ENCODE results near the gene KIF1B.
A peak's percentile ranks its signal among the peaks of the same experiment; 100 is the strongest.

KIF1B gene, protein sequence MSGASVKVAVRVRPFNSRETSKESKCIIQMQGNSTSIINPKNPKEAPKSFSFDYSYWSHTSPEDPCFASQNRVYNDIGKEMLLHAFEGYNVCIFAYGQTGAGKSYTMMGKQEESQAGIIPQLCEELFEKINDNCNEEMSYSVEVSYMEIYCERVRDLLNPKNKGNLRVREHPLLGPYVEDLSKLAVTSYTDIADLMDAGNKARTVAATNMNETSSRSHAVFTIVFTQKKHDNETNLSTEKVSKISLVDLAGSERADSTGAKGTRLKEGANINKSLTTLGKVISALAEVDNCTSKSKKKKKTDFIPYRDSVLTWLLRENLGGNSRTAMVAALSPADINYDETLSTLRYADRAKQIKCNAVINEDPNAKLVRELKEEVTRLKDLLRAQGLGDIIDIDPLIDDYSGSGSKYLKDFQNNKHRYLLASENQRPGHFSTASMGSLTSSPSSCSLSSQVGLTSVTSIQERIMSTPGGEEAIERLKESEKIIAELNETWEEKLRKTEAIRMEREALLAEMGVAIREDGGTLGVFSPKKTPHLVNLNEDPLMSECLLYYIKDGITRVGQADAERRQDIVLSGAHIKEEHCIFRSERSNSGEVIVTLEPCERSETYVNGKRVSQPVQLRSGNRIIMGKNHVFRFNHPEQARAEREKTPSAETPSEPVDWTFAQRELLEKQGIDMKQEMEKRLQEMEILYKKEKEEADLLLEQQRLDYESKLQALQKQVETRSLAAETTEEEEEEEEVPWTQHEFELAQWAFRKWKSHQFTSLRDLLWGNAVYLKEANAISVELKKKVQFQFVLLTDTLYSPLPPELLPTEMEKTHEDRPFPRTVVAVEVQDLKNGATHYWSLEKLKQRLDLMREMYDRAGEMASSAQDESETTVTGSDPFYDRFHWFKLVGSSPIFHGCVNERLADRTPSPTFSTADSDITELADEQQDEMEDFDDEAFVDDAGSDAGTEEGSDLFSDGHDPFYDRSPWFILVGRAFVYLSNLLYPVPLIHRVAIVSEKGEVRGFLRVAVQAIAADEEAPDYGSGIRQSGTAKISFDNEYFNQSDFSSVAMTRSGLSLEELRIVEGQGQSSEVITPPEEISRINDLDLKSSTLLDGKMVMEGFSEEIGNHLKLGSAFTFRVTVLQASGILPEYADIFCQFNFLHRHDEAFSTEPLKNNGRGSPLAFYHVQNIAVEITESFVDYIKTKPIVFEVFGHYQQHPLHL (N-terminal part only)

DNA sequence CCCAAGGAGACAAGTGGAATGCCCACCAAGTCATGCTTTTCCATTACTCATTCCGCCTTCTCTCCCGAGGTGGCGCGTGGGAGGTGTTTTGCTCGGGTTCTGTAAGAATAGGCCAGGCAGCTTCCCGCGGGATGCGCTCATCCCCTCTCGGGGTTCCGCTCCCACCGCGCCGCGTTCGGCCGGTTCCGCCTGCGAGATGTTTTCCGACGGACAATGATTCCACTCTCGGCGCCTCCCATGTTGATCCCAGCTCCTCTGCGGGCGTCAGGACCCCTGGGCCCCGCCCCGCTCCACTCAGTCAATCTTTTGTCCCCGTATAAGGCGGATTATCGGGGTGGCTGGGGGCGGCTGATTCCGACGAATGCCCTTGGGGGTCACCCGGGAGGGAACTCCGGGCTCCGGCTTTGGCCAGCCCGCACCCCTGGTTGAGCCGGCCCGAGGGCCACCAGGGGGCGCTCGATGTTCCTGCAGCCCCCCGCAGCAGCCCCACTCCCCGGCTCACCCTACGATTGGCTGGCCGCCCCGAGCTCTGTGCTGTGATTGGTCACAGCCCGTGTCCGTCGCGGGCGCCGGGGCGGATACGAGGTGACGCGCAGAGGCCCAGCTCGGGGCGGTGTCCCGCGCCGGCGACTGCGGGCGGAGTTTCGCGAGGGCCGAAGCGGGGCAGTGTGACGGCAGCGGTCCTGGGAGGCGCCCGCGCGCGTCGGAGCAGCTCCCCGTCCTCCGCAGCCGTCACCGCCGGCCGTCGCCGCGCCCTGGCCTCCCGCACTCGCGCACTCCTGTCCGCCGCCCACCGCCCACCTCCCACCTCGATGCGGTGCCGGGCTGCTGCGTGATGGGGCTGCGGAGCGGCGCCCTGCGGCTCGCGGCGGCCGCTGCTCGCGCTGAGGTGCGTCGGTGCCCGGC, at the start of gene KIF1B:
TSS of gene KIF1B (plus strand) at position 666 of the 906 bp plus-strand sequence. CDS start 21,759 bp downstream, outside the sequence.
- peak within 1 kb of the TSS; percentile 67 for H3K4me3 ChIP-seq (ENCODE audit: low read depth, low read length, poor library complexity, severe bottlenecking)
- H3K27ac ChIP-seq (ENCODE audit: low read depth, low read length, poor library complexity, severe bottlenecking): no peak within 1 kb of the TSS

DNA sequence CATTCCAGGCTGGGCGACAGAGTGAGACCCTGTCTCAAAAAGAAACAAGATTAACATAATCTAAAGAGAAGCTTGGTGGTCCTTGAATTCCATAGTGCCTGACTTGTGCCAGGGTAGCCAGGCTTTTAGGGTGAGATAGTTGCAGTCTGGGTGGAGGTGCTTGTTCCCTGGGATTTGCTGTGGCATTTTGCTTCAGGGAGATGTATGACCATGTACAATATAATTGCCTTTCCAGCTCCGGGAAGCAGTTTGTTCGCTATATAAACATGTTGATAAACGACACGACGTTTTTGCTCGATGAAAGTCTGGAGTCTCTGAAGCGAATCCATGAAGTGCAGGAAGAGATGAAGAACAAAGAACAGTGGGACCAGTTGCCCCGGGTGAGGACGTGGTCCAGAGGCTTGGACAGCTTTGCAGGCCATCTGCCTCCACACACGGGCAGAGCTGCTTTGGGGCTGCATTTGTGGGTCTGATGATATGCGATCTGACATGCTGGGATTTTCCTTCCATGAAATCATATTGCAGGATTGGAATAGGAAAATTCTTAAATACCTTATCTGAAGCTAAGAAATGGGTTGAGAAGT, 49.4 kb upstream of the KIF1B start:
- Histone ChIP-seq H3K4me3 (ENCODE audit: low read depth, low read length, poor library complexity, severe bottlenecking) (no peak overlapping the region), H3K36me3 (ENCODE audit: insufficient read depth, low read length) (peaks cover 32% of the 10 kb centered on the region; the same call in 1 of the 2 replicates)
- TF ChIP-seq, protein P1, sequence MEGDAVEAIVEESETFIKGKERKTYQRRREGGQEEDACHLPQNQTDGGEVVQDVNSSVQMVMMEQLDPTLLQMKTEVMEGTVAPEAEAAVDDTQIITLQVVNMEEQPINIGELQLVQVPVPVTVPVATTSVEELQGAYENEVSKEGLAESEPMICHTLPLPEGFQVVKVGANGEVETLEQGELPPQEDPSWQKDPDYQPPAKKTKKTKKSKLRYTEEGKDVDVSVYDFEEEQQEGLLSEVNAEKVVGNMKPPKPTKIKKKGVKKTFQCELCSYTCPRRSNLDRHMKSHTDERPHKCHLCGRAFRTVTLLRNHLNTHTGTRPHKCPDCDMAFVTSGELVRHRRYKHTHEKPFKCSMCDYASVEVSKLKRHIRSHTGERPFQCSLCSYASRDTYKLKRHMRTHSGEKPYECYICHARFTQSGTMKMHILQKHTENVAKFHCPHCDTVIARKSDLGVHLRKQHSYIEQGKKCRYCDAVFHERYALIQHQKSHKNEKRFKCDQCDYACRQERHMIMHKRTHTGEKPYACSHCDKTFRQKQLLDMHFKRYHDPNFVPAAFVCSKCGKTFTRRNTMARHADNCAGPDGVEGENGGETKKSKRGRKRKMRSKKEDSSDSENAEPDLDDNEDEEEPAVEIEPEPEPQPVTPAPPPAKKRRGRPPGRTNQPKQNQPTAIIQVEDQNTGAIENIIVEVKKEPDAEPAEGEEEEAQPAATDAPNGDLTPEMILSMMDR (IDR thresholded peaks at IDR 0.05; ENCODE audit: low read length): no peak
- TF ChIP-seq EZH2 (IDR thresholded peaks at IDR 0.05; ENCODE audit: borderline replicate concordance, low read length): no peak

More for the DNA sequence above, at the start of gene KIF1B:
- no peaks in the 10 kb centered on the region for H3F3A ChIP-seq (ENCODE audit: insufficient read depth, low read length)
- H4K20me1 ChIP-seq (ENCODE audit: insufficient read depth, low read length): no peaks in the 10 kb centered on the region
- H3K9me2 ChIP-seq (ENCODE audit: low read depth, low read length): no peaks in the 10 kb centered on the region
- H3K4me1 ChIP-seq (ENCODE audit: insufficient read depth, low read length, severe bottlenecking): peaks cover 15% of the 10 kb centered on the region
- H3K9me3 ChIP-seq (ENCODE audit: low read length): no peaks in the 10 kb centered on the region
- no peaks in the 10 kb centered on the region for H3K79me2 ChIP-seq (ENCODE audit: insufficient read depth, low read length)
- TF ChIP-seq EZH2 (IDR thresholded peaks at IDR 0.05; ENCODE audit: borderline replicate concordance, low read length): no peak
- TF ChIP-seq, protein P1 (IDR thresholded peaks at IDR 0.05; ENCODE audit: low read length): peak; percentile 94
- H3K9ac ChIP-seq (ENCODE audit: low read length): peak within 1 kb of the TSS; percentile 62
- H3K4me2 ChIP-seq (ENCODE audit: low read length): peak within 1 kb of the TSS; percentile 90
- 0 out of 2 replicates have a peak within 1 kb of the TSS, but pooled peaks have one; percentile 32 for H2AFZ ChIP-seq (ENCODE audit: low read length)
- H3K27me3 ChIP-seq (ENCODE audit: insufficient read depth, low read length): peaks cover 5% of the 10 kb centered on the region; the same call in 1 of the 2 replicates
- H3K36me3 ChIP-seq (ENCODE audit: insufficient read depth, low read length): no peaks in the 10 kb centered on the region

More for the DNA sequence above, 49.4 kb upstream of the KIF1B start:
- no peaks in the 10 kb centered on the region for H3K9me3 ChIP-seq (ENCODE audit: low read length)
- no peaks in the 10 kb centered on the region for H3K9me2 ChIP-seq (ENCODE audit: low read depth, low read length)
- no peaks in the 10 kb centered on the region for H3K79me2 ChIP-seq (ENCODE audit: insufficient read depth, low read length)
- no peaks in the 10 kb centered on the region for H3F3A ChIP-seq (ENCODE audit: insufficient read depth, low read length)
- no peaks in the 10 kb centered on the region for H3K27me3 ChIP-seq (ENCODE audit: insufficient read depth, low read length)
- no peak overlapping the region for H2AFZ ChIP-seq (ENCODE audit: low read length)
- no peak overlapping the region for H3K4me2 ChIP-seq (ENCODE audit: low read length)
- H3K9ac ChIP-seq (ENCODE audit: low read length): no peak overlapping the region
- H3K27ac ChIP-seq (ENCODE audit: low read depth, low read length, poor library complexity, severe bottlenecking): no peak overlapping the region
- H4K20me1 ChIP-seq (ENCODE audit: insufficient read depth, low read length): no peaks in the 10 kb centered on the region
- no peaks in the 10 kb centered on the region for H3K4me1 ChIP-seq (ENCODE audit: insufficient read depth, low read length, severe bottlenecking)

Measured in OCI-LY1 (cell line).